Right renal cortex interstitium (tissue), 3 donors: ENCODE data around the gene CENPP. TPM values are rescaled to one million over a fixed set of nuclear protein-coding genes. Genes with fewer than 3 reads are reported as not detected.
A peak's percentile ranks its signal among the peaks of the same experiment; 100 is the strongest.

Experiments used
- DNase-seq, 3 donors: peaks; one replicate each; pipeline ENCODE4 v3.0.0-alpha.2; 2013; ENCODE audit warnings: low read depth in 3 of 3, low spot score in 2 of 3
- polyA plus RNA-seq, 3 donors: library from polyadenylated mRNA; unstranded; fragments of 120-200 nt; gene quantifications; one replicate each; pipeline ENCODE4 v1.2.1, GENCODE V29; 2013; ENCODE audit not compliant: insufficient read length in 3 of 3

CENPP gene
- 1 to 10 TPM; 5.7 to 7.7 (median 6.3) TPM for polyA plus RNA-seq

DNA sequence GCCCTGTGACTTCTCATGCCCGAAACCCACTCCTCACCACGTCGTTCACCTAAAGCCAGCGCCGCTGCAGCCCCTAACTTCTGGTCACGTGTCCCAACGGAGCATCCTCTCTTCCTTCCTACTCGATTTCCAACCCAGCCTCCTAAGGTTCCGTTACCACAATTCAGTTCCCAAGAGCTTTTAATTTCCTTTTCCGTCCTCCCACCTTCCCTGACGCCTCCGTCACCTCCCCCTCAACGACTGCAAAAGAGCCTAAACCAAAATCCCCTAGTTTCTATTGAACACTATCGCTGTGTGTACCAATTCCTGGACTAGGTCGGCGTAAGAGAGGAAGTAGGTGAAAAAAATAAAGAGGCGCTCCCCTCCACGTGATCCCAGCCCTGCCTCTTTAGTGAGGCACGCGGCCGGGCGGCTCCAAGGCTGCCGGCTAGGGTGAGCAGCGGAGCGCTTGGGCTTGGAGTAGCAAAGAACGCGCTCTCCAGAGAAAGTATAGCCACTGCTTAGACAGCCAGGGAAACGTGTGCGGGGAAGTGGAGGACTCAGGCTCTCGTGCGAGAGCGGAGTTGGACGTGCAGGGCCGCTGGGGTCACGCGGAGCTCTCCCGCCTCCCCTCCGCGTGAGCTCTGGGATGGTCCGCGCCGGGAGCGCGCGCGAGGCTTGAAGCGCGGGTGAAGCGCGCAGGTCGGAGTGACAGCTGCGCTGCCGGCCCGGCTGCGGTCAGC, at the start of gene CENPP, which contains the start of gene NOL8:
Gene CENPP, plus strand, starts transcription at position 685 of the 722 bp plus-strand sequence.
Gene NOL8, minus strand, starts transcription at position 82 of the 722 bp plus-strand sequence. CDS start 1,189 bp downstream, outside the sequence.
- peak; percentile 88 to 97 (median 90) for DNase-seq

DNA sequence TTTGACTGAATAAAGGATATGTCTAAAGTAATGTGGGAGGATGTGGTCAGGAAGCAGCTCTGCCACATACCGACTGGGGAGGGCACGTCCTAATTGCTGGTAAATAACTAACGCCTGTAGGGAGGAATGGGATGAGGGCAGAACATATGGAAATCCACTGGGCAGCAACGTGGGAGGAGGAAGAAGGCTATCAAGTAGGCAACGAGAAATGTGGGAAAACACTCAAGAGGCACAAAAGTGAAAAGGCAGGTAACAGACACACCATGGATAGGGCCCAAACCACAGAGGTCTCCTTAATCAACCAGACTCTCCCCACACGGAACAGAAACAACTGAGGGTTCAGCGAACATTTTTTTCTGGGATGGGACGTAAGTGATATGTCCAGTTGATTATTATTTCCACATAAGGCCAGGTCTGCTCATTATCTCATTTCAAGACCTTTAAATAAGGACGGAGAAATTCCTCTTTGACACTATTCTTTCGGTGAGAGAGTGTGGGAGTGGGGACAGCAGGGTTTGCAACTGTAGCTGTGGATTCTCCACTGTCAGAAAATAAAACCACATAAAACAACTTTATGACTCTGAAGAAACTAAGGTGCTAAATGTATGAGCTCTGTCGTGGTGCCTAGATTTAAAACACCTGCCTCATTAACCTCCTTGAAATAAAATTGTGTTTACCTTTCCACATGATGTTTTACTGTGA, 49.3 kb upstream of the CENPP start:
- peak in 2 of 3 donors; percentile 25 to 41 for DNase-seq

DNA sequence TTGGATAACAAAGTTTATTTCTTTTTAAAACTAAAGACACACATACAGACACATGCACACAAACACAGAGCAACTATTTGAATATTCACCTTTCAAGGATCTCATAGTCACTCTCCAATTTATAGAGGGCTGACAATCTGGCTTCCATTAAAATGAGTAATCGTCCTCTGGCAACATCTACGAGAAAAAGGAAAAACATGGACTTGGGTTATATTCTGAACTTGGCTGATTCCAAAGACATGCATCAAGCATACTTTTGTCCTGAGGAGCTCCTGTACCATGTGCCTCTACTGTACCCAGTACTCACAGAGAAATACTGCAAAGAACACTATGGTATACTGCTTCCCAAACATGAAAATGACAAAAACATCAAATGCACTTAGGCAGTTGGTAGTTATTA, 47.6 kb upstream of the CENPP start:
- DNase-seq: no peak

DNA sequence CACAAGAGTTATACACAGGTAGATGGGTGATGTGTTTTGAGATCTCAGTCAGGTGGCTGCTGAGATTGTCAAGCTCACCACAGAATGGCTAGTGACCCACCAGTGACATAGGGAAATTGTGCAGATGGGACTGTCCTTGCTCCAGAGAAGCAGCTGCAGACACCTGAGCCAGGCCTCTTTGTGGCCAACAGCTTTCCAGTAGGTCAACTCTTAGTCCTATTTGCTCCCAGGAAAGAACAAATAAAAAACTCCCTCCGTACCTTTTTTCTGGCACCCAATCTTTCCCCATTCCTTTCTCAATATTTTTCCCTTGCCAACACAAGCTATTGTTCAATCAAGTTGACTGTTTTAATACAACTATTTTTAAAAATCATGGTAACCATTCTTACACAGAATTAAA, 46.5 kb upstream of the CENPP start:
- DNase-seq: no peak

DNA sequence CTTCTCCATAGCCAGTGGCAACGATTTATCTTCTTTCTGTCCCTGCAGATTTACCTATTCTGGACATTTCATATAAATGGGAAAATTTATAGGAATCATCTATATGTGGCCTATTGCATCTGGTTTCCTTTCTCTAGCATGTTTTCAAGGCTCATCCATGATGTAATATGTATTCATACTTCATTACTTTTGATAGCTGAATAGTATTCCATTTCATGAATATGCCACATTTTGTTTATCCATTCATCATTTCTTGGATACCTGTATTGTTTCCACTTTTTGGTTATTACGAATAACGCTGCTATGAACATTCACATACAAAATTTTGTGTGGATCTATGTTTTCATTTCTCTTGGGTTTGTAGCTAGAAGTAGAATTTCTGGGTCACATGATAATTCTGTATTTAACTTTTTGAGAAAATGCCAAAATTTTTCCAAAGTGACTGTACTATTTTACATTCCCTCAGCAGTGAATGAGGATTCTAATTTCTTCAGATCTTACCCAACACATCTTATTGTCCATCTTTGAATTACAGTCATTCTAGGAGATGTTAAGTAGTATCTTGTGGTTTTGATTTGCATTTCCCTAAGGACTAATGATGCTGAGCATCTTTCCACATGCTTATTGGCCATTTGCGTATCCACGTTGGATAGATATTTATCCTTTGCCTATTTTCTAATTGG, 35.9 kb upstream of the CENPP start:
- DNase-seq: no peak

DNA sequence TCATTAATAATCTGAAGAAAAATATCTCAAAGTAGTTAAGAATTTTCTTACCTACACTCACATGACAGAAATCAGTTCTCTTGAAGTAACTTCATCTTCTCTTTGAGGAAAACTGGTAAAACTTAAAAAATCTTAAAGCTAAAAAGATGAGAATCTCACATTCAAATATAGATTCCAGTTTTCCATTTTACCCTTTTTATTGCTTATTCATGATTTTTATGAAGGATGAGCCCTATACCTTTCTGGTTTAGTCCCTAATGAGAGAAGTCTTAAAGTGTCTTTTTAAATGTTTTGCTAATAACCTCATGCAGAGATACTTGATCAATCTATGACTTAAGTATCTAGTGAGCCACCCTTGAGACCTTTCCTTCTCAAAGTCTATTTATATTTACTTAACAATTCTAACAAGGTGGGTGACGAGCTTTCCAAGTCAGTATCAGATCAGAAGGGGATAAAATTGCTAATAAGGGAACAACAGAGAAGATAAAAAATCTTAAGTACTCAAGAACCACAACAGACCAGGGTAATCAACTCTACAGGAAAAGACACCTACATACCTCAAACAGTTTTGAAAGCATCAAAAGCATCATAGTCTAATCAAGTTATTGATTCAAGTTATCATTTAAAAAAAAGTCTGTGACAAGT, 34.8 kb upstream of the CENPP start:
- DNase-seq: no peak

DNA sequence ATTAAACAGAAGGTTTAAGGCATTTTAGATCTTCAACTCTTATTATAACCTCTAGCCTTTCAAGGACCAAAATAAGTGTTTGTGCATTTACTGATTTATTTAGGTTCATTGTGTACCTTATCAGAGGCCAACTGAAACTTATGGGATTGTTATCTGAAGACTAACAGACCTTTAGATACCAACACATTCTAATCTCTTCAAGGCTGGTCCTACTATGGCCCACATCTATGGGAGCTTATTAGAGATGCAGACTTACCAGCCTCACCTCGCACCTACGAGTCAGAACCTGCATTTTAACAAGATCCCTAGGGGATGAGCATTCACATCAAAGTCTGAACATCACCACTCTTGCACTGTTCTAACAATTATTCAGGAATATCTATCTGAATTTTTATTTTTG, 34.2 kb upstream of the CENPP start:
- DNase-seq: no peak

DNA sequence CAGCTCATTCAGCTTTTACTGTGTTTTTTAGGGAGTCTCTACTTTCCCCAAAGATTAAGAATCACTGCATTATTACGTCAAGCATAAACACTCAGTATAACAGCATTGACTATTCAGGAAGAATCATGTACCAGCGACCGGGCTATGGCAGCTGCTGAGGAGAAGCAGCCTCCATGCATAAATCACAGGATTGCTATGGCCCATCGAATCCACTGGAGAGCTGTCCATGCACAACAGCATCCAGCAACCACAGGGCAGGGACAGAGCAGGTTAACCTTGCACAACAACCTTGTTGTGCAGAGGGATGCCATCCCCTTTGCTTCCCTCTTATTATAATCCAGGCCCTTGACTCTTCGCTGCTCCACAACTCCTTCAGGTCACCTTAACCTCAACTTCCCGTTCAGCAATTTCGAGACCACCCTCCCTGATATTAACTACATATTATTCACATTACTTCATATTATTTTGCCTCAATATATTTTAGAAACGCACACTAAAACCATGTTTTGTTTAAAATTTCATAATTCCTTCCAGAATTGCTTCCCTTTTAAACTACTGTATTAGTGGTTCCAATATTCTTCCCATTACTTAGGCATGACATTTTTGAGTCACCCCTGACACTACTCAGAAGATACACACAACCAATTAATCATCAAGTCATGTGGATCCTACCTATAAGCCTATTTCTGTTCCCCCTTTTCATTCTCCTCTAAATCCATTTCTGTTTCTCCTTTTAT, 33.2 kb upstream of the CENPP start:
- no peak for DNase-seq

DNA sequence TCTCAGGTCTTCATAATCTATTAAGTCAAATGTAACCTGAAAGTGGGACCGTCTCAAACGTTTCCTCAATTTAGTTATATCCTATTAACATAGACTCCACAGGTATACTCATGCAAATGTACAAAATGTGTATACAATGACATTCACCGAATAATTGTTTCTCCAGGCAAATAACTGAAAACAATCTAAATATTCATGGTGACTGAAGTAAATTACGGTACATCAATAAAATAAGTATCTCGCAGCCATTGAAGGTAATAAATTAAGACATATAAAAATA, 32.7 kb upstream of the CENPP start:
- no peak for DNase-seq

DNA sequence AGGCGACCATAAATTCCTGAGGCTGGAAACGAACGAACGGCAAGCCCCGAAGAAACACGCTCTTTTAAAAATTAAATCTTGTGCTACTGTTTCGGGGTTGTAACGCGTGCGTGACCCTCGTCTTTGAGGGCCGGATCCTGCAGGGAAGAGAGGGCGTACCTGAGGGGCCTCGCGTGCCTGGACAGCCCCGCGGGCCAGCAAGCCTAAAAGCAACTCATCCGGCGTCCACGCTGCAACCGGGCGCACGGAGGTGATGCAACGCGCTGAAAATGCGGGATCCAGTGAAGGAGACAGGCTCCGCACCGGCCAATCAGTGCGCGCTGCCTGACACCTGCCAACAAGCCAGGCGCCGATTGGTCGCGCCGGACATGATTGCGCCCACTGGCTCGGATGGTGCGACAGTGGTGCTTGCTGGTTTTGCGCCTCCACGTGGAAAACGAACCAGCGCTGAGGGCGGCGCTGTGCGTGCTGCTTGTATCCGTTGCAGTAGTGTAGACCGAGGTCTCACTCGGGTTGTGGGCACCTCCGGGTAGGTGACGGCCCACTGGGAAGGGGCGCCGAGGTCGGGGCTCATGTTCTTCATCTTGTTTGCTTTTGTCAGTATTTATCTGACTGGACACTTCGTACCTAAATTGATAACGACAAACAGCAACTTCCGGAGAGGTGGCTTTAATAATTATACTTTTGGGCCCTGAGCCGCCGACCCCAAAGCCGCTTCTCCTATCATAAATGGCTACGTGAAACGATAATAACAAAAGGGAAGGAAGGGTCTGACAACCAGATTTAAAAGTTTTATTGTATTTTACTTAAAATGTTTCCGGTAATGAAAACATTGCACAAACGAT, 32.1 kb upstream of the CENPP start, which contains the start of gene IARS1:
Gene IARS1, minus strand, starts transcription at position 246 of the 845 bp plus-strand sequence. CDS start 4,278 bp downstream, outside the sequence.
- peak; percentile 94 to 97 (median 95) for DNase-seq

DNA sequence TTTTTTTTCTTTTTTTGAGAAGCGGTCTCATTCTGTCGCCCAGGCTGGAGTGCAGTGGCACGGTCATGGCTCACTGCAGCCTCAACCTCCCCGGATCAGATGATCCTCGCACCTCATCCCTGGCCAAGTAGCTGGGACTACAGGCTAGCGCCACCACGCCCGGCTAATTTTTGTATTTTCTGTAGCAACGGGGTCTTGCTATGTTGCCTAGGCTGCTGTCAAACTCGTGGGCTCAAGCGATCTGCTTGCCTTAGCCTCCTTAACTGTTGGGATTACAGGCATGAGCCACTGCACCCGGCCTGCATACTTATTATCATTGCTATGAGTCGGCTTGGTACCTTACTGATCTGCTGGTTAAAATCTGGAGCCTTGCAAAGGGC, 31.5 kb upstream of the CENPP start:
- DNase-seq: no peak

DNA sequence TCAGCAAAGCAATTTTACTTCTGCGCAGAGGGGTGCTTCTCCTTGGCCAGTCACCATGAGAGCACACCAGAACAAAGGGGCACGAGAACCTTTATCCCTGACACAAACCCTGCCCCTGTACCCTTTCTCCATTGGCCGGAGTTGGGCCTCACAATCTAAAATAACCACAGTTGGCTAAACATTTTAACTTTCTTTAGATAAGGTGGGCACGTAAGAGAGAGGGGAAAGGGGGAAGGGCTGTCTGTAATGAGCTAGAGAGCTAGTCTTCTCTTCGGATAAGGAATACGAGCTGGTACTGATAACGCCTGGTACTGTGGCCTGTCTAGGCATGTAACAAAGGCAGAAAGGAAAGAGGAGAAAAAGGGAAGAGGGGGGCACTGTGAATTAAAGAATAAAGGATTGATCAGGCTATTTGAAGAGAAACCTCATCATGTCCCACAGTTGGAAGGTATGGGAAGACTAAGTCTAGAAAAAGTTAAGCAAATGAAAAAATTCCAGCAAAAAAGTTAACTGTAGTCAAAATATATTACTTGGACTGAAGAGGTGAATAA, 30.4 kb upstream of the CENPP start:
- no peak for DNase-seq

DNA sequence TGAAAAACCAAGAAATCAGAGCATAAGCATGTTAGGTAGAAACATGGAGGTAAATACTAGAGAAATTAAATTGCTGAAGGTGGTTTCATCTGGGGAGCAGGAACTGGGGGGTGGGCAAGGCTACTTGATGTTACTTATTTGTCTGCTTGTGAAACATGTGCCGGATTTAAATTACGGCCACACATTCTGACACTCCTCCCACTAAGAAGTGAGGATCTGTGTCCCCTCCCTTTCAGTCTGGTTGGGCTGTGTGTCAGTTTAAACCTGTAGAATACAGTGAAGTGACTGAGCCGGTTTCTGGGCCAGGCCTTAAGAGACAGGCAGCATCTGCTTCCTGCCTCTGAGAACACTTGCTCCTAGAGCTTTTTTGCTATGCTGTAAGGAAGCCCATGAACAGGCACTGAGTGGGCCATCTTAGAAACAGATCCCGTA, 29.9 kb upstream of the CENPP start:
- no peak for DNase-seq

DNA sequence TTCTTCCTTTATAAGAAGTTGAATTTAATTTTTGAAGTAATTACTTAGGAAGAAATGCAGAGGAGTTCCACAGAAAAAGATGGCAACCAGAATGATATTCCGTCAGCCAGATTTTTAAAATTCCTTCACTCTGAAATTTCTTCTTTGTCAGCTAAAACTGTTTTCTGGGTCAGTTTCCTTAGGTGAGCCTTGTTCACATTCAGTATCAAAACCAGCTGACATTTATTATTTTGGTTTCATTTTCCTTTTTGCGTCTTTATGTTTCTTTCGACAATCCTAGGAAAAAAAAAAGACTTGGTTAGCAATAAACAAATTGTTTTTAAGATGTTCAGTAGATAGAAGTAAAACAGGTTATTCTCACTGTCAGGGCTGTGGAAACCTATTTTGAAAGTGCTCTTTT, 28.1 kb upstream of the CENPP start:
- DNase-seq: no peak

DNA sequence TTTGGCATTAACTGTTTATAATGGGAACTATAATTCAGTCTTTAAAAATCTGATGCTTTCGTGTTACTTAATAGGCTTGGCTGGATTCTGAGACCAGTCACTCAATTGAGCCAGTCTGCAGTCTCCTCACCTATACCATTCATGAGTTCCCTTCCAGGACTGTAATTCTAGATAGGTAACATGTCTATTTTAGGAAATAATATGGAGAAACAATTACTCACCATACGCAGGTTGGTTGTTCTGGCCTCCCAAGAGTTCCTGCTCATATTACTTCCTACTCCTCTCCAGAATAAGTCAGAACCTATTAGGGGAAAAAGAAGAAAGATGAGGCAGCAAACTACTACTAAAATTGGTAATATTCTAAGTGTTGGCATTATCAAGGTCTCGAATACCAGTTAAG, 27.7 kb upstream of the CENPP start:
- DNase-seq: no peak

DNA sequence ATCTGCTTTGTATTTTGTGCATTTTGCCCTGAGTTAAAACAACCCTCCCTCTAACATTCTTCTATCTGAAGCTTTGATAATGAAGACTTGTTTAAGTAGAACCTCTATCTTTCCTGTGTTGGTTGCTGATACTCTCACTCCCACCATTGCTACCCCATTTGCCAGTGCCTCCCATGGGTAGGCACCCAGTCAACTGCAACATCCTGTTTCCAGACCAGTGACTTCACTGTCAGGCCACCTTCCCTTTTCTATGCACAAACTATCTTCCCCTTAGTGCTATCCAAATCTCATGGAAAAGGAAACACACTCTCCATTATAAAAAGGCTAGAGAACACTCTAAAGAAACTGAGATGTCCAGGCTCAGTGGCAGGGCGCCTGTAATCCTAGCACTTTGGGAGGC, 26.6 kb upstream of the CENPP start:
- DNase-seq: no peak

DNA sequence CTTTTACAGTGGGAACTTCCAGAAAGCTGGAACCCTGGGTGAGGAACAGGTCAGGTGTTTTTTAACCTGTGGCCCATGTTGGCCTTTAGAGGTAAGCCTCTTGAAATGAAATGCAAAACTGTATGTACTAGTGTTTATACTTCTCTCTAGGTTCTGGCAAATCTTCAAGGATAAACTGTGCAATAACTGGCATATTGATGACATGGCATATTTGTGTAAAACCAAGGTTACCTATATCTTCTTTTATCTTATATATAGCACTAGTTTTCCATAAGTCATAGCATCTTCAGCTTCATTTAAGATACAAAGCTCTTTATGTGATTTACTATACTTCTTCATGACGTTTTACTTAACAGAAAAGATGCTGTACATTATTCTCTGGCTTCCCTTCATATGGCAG, 24.8 kb upstream of the CENPP start:
- no peak for DNase-seq

DNA sequence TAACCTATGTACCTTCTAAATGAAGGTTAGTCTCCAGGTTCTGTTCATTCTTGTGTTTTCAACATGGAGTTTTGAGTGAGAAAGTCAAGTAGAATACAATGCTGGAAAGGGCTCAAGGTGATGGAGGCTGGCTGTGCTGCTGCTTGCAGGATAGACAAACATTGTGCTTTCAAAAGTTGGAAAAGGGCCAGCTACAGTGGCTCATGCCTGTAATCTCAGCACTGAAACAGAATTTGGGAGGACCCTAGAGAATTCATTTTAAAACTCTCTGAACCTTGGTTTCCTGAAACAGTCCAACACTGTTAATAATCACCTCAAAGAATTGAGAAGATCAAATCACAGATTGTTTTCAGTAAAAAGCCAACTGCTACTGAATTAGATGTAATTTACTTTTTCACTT, 16.9 kb upstream of the CENPP start:
- no peak for DNase-seq

DNA sequence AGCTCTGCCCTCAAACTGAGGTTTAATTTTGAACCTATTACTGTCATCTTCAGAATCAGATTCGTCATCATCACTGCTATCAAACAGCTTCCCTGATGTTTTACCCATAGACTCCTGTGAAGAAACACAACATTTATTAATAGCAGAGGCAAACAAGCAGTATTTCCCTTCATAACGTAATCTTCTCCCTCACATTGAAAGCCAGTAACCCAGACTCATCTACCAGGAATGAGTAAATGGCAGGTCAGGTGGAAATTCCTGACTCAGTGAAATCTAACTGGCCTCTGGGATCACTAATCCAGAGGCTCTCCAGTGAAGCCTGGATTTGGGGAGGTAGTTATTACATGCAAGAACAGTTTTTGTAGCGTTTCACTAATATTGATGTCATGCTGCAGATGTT, 15.2 kb upstream of the CENPP start:
- DNase-seq: no peak
